Measurements from ENCODE around the gene APEX2.

DNA sequence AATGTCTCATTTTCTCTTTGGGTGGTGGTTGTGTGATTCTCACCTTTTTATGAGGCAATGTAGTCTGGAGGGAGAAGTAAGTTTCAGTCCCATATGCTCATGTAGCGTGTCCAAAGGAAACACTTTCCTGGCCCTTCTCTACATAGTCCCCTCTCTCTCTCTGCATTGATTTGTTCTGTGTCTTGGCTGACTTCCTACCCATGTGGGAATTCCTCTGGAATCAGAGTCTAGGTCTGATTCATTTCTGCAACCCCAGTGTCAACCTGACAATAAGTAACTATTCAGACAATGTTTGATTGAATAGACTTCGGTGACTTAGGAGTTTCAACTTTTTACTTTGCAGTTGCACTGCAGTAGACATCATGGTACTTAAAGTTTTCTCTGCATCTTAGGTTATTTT is 33.3 kb downstream of the APEX2 start:
- TF ChIP-seq, protein P1, sequence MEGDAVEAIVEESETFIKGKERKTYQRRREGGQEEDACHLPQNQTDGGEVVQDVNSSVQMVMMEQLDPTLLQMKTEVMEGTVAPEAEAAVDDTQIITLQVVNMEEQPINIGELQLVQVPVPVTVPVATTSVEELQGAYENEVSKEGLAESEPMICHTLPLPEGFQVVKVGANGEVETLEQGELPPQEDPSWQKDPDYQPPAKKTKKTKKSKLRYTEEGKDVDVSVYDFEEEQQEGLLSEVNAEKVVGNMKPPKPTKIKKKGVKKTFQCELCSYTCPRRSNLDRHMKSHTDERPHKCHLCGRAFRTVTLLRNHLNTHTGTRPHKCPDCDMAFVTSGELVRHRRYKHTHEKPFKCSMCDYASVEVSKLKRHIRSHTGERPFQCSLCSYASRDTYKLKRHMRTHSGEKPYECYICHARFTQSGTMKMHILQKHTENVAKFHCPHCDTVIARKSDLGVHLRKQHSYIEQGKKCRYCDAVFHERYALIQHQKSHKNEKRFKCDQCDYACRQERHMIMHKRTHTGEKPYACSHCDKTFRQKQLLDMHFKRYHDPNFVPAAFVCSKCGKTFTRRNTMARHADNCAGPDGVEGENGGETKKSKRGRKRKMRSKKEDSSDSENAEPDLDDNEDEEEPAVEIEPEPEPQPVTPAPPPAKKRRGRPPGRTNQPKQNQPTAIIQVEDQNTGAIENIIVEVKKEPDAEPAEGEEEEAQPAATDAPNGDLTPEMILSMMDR (IDR thresholded peaks at IDR 0.05; ENCODE audit: insufficient read depth, low read length, poor library complexity, severe bottlenecking), result no peak
- TF ChIP-seq EZH2phosphoT487 (conservative IDR thresholded peaks at IDR 0.05; ENCODE audit: low read length), result no peak
